Spinal cord (tissue), 10 donors: ENCODE measurements around the gene ME2. TPM values are rescaled to one million over a fixed set of nuclear protein-coding genes. Genes with fewer than 3 reads are reported as not detected.
A peak's percentile ranks its signal among the peaks of the same experiment; 100 is the strongest.

Experiments
- DNase-seq, 6 donors: peaks; one replicate each; pipeline versions ENCODE4 v3.0.0 to v3.0.0-alpha.2; 2013 to 2015; ENCODE audit warnings: low spot score in 6 of 6, low read depth in 4 of 6
- H3K27ac ChIP-seq: one replicate; pipeline ENCODE4 v1.5.1; 2013; ENCODE audit warnings: low read depth, low read length, control low read depth
- H3K27me3 ChIP-seq: one replicate; pipeline ENCODE4 v1.6.1; 2013; ENCODE audit warnings: low read length; ENCODE audit not compliant: control insufficient read depth, insufficient read depth
- H3K36me3 ChIP-seq: one replicate; pipeline ENCODE4 v1.6.1; 2013; ENCODE audit warnings: low read length; ENCODE audit not compliant: control insufficient read depth, insufficient read depth
- H3K4me1 ChIP-seq: one replicate; pipeline ENCODE4 v1.6.1; 2013; ENCODE audit warnings: low read length; ENCODE audit not compliant: control insufficient read depth, insufficient read depth
- H3K4me3 ChIP-seq: one replicate; pipeline ENCODE4 v1.5.1; 2013; ENCODE audit warnings: low read depth, low read length, control low read depth
- H3K9me3 ChIP-seq: one replicate; pipeline ENCODE4 v1.6.1; 2013; ENCODE audit warnings: low read length; ENCODE audit not compliant: control insufficient read depth, insufficient read depth
- WGBS: methylation state at CpG from one replicate; pipeline ENCODE4 v1.1.5; 2013; ENCODE audit warnings: missing lambda C conversion rate; ENCODE audit not compliant: insufficient coverage; 5-methylcytosine and 5-hydroxymethylcytosine counted together
- polyA plus RNA-seq, 2 donors: library from polyadenylated mRNA; unstranded; fragments of 120-200 nt; gene quantifications; one replicate each; pipeline ENCODE4 v1.2.1, GENCODE V29; 2013; ENCODE audit not compliant: insufficient read length in 2 of 2
- total RNA-seq, 2 donors: library from RNA; depleted of rRNA in 1 of 2; stranded (reverse); fragments of 120-200 nt in 1 of 2; fragments of >200 nt in 1 of 2; gene quantifications; one replicate each; pipeline versions ENCODE4 v1.2.3 to v1.2.4, GENCODE V29; 2013 to 2014
- donor health status: healthy.

The ME2 gene
- total and polyA plus RNA-seq, 4 donors = 55.2 to 83.7 (median 65.9) TPM

GRCh38 chr18:50857694-50858093 is 21.2 kb upstream of the ME2 start:
- Histone ChIP-seq H3K36me3 (no peaks in the 10 kb centered on the region), H3K27me3 (no peaks in the 10 kb centered on the region), H3K9me3 (no peaks in the 10 kb centered on the region), H3K4me1 (no peaks in the 10 kb centered on the region), H3K27ac (no peak overlapping the region), H3K4me3 (no peak overlapping the region)
- DNase-seq = no peak
- 84% methylated on average over 3 of the region's 3 CpGs for WGBS

GRCh38 chr18:50859793-50860555 is 18.9 kb upstream of the ME2 start:
- Histone ChIP-seq H3K27ac (no peak overlapping the region), H3K36me3 (no peaks in the 10 kb centered on the region), H3K9me3 (no peaks in the 10 kb centered on the region), H3K27me3 (no peaks in the 10 kb centered on the region), H3K4me1 (no peaks in the 10 kb centered on the region), H3K4me3 (no peak overlapping the region)
- DNase-seq = no peak

- Histone ChIP-seq H3K27ac (no peak overlapping the region), H3K4me3 (no peak overlapping the region), H3K27me3 (no peaks in the 10 kb centered on the region), H3K36me3 (no peaks in the 10 kb centered on the region), H3K9me3 (no peaks in the 10 kb centered on the region), H3K4me1 (no peaks in the 10 kb centered on the region)
- WGBS = no CpG with 5 or more reads among the region's 1 CpG
- no peak for DNase-seq
These were observed 17.3 kb upstream of the ME2 start for GRCh38 chr18:50861617-50862016.

- Histone ChIP-seq H3K27me3 (no peaks in the 10 kb centered on the region), H3K27ac (no peak overlapping the region), H3K9me3 (no peaks in the 10 kb centered on the region), H3K4me3 (no peak overlapping the region), H3K36me3 (no peaks in the 10 kb centered on the region), H3K4me1 (no peaks in the 10 kb centered on the region)
- DNase-seq = no peak
- 100% methylated on average over 2 of the region's 2 CpGs for WGBS
These were observed 16.5 kb upstream of the ME2 start for GRCh38 chr18:50862401-50862800.

- no peak overlapping the region for H3K27ac ChIP-seq
- H3K9me3 ChIP-seq = no peaks in the 10 kb centered on the region
- 33% methylated on average over 1 of the region's 4 CpGs for WGBS
- H3K27me3 ChIP-seq = no peaks in the 10 kb centered on the region
- no peak for DNase-seq
- H3K4me1 ChIP-seq = no peaks in the 10 kb centered on the region
- no peaks in the 10 kb centered on the region for H3K36me3 ChIP-seq
- no peak overlapping the region for H3K4me3 ChIP-seq
These were observed 15.0 kb upstream of the ME2 start for GRCh38 chr18:50863840-50864375.

GRCh38 chr18:50866765-50867164 is 12.2 kb upstream of the ME2 start:
- DNase-seq = peak in 2 of 6 donors; percentile 13

GRCh38 chr18:50869150-50869549 is 9.8 kb upstream of the ME2 start:
- no peak overlapping the region for H3K27ac ChIP-seq
- H3K4me1 ChIP-seq = no peaks in the 10 kb centered on the region
- H3K36me3 ChIP-seq = no peaks in the 10 kb centered on the region
- no peaks in the 10 kb centered on the region for H3K27me3 ChIP-seq
- 95% methylated on average over 4 of the region's 4 CpGs for whole genome bisulfite sequencing
- DNase-seq = no peak
- H3K4me3 ChIP-seq = no peak overlapping the region
- H3K9me3 ChIP-seq = no peaks in the 10 kb centered on the region

More at GRCh38 chr18:50866765-50867164, 12.2 kb upstream of the ME2 start:
- H3K4me1 ChIP-seq = no peaks in the 10 kb centered on the region
- no peaks in the 10 kb centered on the region for H3K27me3 ChIP-seq
- H3K36me3 ChIP-seq = no peaks in the 10 kb centered on the region
- no peak overlapping the region for H3K27ac ChIP-seq
- H3K9me3 ChIP-seq = no peaks in the 10 kb centered on the region
- H3K4me3 ChIP-seq = no peak overlapping the region

GRCh38 chr18:50870138-50870845 is 8.6 kb upstream of the ME2 start:
- no peaks in the 10 kb centered on the region for H3K4me1 ChIP-seq
- no peaks in the 10 kb centered on the region for H3K9me3 ChIP-seq
- no peak overlapping the region for H3K4me3 ChIP-seq
- 97% methylated on average over 6 of the region's 7 CpGs for WGBS
- no peak overlapping the region for H3K27ac ChIP-seq
- DNase-seq = no peak
- no peaks in the 10 kb centered on the region for H3K36me3 ChIP-seq
- no peaks in the 10 kb centered on the region for H3K27me3 ChIP-seq

GRCh38 chr18:50871846-50872245 is 7.1 kb upstream of the ME2 start:
- Histone ChIP-seq H3K4me1 (no peaks in the 10 kb centered on the region), H3K36me3 (no peaks in the 10 kb centered on the region), H3K27ac (no peak overlapping the region), H3K9me3 (no peaks in the 10 kb centered on the region), H3K4me3 (no peak overlapping the region), H3K27me3 (no peaks in the 10 kb centered on the region)
- WGBS = 86% methylated on average over 1 of the region's 3 CpGs
- DNase-seq = peak in 1 of 6 donors; percentile 47
